ENCODE results near the gene TBX10. TPM values are rescaled to one million over a fixed set of nuclear protein-coding genes. Genes with fewer than 3 reads are reported as not detected.
"Not testable (repeated sequence)": the region's sequence is repeated elsewhere in the genome, so short reads cannot be mapped to it uniquely, and the experiment has no call there.

The TBX10 gene
- total and polyA plus RNA-seq, 7 donors = 0.01 TPM; not detected in 6

- ATAC-seq = peak in 1 of 4 donors; percentile 35
- Histone ChIP-seq H3K36me3 (ENCODE audit: insufficient read depth in 1 of 2, low read depth in 1 of 2) (peaks cover 8 to 24% of the 10 kb centered on the region in 2 donors), H3K27ac (peak overlapping the region; percentile 88), H3K9me3 (no peaks in the 10 kb centered on the region), H3K4me1 (peaks cover 27% of the 10 kb centered on the region), H3K4me3 (peak overlapping the region; percentile 87), H3K27me3 (ENCODE audit: insufficient read depth in 3 of 3, low read length in 2 of 3) (no peaks in the 10 kb centered on the region)
- TF ChIP-seq, protein P1, sequence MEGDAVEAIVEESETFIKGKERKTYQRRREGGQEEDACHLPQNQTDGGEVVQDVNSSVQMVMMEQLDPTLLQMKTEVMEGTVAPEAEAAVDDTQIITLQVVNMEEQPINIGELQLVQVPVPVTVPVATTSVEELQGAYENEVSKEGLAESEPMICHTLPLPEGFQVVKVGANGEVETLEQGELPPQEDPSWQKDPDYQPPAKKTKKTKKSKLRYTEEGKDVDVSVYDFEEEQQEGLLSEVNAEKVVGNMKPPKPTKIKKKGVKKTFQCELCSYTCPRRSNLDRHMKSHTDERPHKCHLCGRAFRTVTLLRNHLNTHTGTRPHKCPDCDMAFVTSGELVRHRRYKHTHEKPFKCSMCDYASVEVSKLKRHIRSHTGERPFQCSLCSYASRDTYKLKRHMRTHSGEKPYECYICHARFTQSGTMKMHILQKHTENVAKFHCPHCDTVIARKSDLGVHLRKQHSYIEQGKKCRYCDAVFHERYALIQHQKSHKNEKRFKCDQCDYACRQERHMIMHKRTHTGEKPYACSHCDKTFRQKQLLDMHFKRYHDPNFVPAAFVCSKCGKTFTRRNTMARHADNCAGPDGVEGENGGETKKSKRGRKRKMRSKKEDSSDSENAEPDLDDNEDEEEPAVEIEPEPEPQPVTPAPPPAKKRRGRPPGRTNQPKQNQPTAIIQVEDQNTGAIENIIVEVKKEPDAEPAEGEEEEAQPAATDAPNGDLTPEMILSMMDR (IDR thresholded peaks at IDR 0.05) = peak; percentile 10
- intact Hi-C loops (cut with DNase I) = loop anchor here in 1 of 2 donors (5.0 kb wide), 1 partner anchor 33 kb away; no protein-coding TSS in a partner anchor
- 54 to 67% (median 60%) methylated on average over 11 of the region's 11 CpGs for WGBS, 3 donors
- peak in 1 of 2 donors; percentile 48 for DNase-seq
Measured at GRCh38 chr11:67605231-67606011, 34.1 kb downstream of the TBX10 start.

DNA sequence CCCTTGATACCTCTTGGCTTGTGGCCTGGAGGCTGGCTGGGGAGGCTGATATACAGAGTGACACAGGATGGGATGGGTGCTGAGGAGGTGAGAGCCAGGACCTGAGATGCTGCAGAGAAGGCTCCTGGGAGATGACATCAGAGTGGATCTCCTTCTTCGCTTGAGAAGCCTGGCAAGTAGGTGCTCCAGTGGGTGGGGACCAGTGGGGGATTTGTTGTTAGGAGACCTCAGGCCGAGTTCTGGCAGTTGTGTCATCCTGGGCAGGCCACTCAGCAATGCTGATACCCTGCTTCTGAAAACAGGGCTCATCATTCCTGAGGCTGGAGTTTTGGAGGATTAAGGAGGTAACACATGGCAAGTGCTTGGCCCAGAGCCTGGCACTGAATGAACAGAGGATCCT, 34.7 kb downstream of the TBX10 start:
- no peak for DNase-seq
- Histone ChIP-seq H3K4me3 (no peak overlapping the region), H3K27ac (peak overlapping the region; percentile 88), H3K4me1 (peaks cover 27% of the 10 kb centered on the region), H3K27me3 (ENCODE audit: insufficient read depth in 3 of 3, low read length in 2 of 3) (peaks cover 0 to 1% (median 0%) of the 10 kb centered on the region in 3 donors), H3K9me3 (no peaks in the 10 kb centered on the region), H3K36me3 (ENCODE audit: insufficient read depth in 1 of 2, low read depth in 1 of 2) (peaks cover 8 to 18% of the 10 kb centered on the region in 2 donors)
- ATAC-seq = no peak
- 77 to 83% (median 80%) methylated on average over 2 of the region's 2 CpGs for WGBS, 3 donors
- intact Hi-C loops (cut with DNase I) = loop anchor here in 1 of 2 donors (5.0 kb wide), 1 partner anchor 33 kb away; no protein-coding TSS in a partner anchor
- TF ChIP-seq, protein P1 (IDR thresholded peaks at IDR 0.05) = no peak

- H3K4me3 ChIP-seq; H3K27ac ChIP-seq; DNase-seq; H3K27me3 ChIP-seq (ENCODE audit: insufficient read depth in 3 of 3, low read length in 2 of 3); intact Hi-C loops (cut with DNase I); H3K9me3 ChIP-seq; ATAC-seq: not testable (repeated sequence)
- Histone ChIP-seq H3K4me1 (peaks cover 27% of the 10 kb centered on the region), H3K36me3 (ENCODE audit: insufficient read depth in 1 of 2, low read depth in 1 of 2) (peaks cover 5 to 11% of the 10 kb centered on the region in 2 donors)
- WGBS, 3 donors = 57 to 73% (median 71%) methylated on average over 2 of the region's 4 CpGs
Measured at GRCh38 chr11:67604119-67604518, 35.4 kb downstream of the TBX10 start.

- peaks cover 0 to 1% (median 0%) of the 10 kb centered on the region in 3 donors for H3K27me3 ChIP-seq (ENCODE audit: insufficient read depth in 3 of 3, low read length in 2 of 3)
- no peak overlapping the region for H3K27ac ChIP-seq
- no peaks in the 10 kb centered on the region for H3K36me3 ChIP-seq (ENCODE audit: insufficient read depth in 1 of 2, low read depth in 1 of 2)
- TF ChIP-seq, protein P1 (IDR thresholded peaks at IDR 0.05) = no peak
- 92 to 93% (median 93%) methylated on average over 6 to 7 of the region's 7 CpGs for WGBS, 3 donors
- H3K4me1 ChIP-seq = peaks cover 12% of the 10 kb centered on the region
- DNase-seq (no peak), ATAC-seq (no peak)
- no peaks in the 10 kb centered on the region for H3K9me3 ChIP-seq
- intact Hi-C loops (cut with DNase I) = no loop called here
- no peak overlapping the region for H3K4me3 ChIP-seq
Measured at GRCh38 chr11:67601098-67601497, 38.5 kb downstream of the TBX10 start.

GRCh38 chr11:67600324-67601029, 39.1 kb downstream of the TBX10 start:
- no peak for DNase-seq

More at GRCh38 chr11:67600324-67601029, 39.1 kb downstream of the TBX10 start:
- Histone ChIP-seq H3K36me3 (ENCODE audit: insufficient read depth in 1 of 2, low read depth in 1 of 2) (no peaks in the 10 kb centered on the region), H3K27me3 (ENCODE audit: insufficient read depth in 3 of 3, low read length in 2 of 3) (peaks cover 0 to 1% (median 0%) of the 10 kb centered on the region in 3 donors), H3K4me1 (peaks cover 6% of the 10 kb centered on the region), H3K4me3 (no peak overlapping the region), H3K9me3 (no peaks in the 10 kb centered on the region), H3K27ac (no peak overlapping the region)
- 33 to 48% (median 43%) methylated on average over 7 of the region's 7 CpGs for WGBS, 3 donors
- intact Hi-C loops (cut with DNase I) = no loop called here
- TF ChIP-seq, protein P1 (IDR thresholded peaks at IDR 0.05) = no peak
- no peak for ATAC-seq

All from psoas muscle (tissue), 8 donors.